ENCODE measurements around the gene SNX32.

SNX32 gene

DNA sequence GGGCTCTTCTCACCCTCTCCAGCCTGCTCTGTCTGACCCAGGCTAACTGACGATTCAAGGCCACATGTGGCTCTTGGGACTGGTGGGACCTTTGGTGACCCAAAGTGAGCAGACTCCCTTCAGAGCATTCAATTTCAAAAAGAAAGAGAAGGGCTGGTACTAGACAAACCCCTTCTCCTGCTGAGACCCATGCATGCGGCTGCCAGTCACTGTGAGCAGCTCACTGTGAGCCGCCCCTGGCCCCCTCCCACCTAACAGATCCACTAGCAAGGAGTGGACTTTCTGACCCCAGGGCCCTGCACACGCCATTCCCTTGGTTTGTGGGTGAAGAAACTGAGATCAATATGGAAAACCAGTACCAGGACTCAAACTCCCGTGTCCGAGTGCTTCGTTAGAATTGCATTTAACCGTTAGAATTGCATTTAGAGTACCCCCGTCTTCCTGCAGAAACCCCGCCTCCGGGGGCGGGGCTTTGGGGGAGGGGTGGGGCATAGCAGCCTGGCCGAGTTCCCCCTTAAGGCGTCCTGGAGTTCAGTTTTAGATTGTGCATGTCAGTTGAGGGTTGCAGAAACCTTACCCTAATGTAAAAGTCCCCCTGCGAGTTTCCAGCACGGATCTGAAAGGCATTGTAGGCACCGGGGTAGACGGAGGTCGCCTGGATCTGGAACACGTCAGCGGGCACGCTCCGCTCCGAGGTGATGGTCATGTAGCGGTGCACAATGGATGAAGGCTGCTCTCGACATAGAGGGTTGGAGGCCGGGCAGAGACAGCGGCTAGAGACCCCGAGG is 33.7 kb downstream of the SNX32 start:
- no peak for DNase-seq (ENCODE audit: low read depth)

DNA sequence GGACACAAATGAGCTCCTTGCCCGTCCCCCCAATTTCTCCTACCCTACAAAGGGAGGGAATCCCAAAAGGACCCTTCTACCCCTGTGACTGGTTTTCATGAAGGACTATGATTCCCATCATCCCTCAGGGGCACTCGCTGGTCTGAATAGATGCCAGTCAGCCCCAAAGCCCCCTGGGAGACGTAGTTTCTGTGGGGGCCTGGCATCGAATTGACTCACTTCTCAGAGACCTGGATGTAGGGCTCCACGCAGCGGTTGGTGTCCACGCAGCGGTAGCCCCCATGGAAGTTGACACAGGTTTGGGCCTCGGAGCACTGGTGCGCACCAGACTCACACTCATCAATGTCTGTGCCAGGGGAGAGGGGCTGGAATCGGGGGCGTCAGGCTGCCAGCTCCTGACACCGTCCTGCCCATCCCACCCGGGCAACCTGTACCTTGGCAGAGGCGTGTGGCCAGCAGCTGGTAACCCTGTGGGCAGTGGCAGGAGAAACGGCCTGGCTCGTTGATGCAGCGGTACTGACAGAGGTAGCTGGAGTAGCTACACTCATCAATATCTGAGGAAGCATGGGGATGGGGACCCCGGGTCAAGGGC is 34.4 kb downstream of the SNX32 start:
- DNase-seq (ENCODE audit: low read depth) = no peak

DNA sequence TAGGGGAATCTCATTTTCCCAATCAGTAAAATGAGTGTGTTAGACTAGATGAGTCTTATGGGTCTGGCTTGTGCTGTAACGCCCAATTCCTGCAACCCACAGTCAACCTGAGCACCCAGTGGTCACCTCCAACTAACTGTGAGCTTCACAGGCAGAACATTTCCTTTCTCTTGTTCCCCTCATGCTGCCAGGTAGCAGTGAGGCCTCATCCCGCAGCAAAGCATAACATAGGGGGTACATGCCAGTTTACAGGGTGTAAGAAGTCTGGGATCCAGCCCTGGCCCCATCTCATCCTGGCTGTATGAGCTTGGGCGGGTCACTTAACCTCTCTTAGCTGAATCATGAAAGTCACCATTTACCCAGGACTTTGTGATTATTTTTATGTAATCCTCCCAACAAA is 35.1 kb downstream of the SNX32 start:
- no peak for DNase-seq (ENCODE audit: low read depth)

DNA sequence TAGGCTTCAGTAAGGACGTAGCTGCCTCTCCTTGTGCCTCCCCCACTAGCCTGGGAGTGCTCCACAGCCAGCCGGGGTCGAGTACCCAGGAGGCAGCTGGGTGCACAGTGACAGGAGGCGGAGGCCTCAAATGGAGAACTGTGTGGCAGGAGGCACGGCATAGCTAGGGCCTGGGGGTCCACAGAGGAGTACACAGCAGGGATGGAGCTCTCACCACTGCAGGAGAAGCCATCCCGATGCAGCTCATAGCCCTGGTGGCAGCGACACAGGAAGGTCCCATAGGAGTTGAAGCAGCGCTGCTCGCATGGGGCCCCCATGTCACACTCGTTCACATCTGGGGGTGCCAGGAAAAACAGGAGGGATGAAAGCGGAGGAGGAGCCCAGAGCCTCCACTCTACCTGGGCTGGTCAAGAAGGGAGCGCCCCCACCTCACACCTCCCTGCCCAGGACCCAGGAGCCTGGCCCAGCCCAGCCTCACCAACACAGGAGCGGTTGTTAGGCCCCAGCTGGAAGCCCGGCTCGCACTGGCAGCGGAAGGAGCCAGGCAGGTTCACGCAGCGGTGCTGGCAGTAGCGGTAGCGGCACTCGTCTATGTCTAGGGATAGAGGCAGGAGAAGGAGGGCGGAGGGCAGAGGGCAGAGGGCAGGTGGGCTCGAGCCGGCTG is 36.0 kb downstream of the SNX32 start:
- no peak for DNase-seq (ENCODE audit: low read depth)

DNA sequence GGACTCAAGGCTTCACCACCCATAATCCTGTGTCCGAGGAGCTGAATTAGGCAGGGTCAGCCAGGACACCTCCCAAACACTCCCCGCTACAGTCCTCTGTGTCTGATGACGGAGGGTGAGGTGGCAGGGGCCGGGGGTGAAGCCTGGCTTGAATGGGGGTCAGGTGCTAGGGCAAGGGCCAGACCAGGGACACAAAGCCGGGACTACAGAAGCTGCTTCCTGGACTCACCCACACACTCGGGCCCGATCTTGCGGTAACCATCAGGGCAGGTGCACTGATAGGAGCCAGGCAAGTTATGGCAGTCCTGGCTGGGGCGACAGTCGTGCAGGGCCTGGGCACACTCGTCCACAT is 36.5 kb downstream of the SNX32 start:
- no peak for DNase-seq (ENCODE audit: low read depth)

DNA sequence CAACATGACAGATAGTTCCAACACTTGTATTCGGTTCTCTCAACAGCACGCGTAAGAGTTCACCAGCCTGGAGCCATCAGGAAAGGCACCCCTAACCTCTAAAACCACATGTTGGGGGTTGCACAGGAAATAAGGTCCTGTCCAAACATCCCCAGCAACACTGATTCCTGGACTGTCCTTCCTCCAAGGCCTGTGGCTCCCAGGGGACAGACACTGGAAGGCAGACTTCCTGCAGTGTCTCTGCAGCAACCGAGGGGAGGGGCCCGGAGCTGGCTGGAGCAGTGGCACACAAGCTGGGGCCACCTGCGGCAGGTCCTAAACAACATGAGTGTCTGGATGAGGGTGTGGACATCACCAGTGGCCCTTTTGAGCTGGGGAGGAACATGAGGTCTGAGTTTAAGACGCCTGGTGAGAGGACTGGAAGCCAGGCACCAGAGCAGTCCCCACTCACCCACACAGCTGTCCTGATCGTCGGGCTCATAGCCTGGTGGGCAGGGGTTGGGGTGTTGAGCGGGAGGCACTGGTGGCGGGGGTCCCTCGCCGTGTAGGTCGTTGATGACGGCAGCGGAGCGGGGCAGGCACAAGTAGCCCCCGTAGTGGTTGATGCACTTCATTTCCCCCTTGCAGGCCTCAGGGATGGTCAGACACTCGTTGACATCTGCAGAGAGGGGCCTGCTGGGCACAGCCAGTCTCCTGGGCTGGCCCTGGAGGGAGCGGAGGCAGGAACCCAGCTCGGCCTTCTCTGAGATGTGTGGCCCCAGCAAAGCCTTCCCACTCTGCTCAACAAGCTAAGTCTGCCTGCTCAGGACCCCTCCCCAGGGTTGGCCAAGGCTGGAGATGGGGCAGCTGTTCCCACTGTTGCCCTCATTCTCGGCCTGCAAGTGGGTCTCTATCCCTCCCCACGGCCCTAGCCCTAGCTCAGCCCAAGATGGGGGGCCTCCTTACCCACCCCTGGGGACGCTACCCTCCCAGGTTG is 37.2 kb downstream of the SNX32 start:
- DNase-seq (ENCODE audit: low read depth) = no peak

DNA sequence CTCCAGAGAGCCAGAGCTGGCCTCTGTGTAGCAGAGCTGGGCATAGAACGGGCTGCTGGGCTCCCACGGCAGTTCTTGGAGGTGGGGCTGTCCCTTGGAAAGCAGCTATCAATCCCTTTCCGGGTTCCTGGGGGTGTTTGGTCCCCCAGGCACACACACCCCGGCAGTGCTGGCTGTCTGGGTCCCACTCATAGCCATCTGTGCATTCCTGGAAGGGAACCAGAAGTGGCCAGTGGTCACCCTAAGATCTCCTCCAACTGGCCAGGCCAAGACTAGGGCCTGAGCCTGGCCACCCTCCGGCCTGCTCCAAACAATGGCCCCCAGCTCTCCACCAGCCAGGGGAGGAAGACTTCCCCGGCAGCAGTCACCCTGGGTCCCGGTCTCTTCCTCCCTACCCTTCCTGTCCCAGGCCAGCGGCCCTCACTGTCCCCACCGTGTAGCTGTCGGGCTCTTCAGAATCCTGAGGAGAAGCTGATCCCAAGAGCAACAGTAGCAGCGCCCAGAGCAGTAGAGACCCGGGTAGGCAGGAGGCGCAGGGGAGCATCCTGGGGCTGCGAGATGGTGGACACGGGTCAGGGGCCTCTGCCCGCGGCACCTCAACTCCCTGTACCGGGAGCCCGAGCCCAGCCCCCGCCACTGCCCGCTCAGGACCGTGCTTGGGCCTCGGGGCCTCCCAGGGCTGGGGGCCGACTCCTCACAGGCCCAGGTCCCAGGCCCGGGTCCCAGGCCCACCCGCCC is 38.2 kb downstream of the SNX32 start:
- no peak for DNase-seq (ENCODE audit: low read depth)

DNA sequence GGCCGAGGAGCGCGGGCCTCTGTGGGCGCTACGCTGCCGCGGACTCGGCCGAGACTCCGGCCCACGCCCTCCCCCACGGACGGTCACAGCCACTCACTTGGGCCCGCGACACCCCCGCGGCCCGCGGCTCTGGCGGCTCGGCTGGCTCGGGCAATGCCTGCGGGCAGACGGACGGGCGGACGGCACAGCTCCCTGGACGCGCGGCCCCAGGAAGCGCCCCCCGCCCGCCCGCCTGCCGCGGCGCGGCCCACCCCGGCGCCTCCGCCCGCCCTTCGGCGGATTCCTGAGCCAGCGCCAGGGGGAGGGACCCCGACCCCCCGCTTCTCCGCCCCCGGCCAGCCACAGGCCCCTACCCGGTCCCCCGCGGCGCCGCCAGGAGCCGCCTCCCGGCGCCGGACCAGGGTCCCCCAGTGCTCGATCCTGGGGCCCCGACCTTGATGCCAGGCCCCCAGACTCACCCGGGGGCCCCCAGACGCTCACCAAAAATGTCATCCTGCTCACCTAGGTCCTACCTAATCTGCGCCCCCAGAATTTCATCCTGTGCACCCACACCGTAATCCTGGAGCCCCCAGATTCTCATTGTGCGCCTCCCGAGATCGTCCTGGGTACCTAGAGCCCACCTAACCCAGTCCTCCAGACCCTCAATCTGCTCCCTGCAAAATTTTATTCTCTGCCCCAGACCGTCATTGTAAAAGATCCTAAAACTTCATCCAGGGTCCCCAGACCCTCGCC is 39.0 kb downstream of the SNX32 start, which contains the start of gene EFEMP2:
Gene EFEMP2, minus strand, starts transcription at position 215 of the 732 bp plus-strand sequence. CDS start 446 bp downstream, outside the sequence.
- no peak for DNase-seq (ENCODE audit: low read depth)

DNA sequence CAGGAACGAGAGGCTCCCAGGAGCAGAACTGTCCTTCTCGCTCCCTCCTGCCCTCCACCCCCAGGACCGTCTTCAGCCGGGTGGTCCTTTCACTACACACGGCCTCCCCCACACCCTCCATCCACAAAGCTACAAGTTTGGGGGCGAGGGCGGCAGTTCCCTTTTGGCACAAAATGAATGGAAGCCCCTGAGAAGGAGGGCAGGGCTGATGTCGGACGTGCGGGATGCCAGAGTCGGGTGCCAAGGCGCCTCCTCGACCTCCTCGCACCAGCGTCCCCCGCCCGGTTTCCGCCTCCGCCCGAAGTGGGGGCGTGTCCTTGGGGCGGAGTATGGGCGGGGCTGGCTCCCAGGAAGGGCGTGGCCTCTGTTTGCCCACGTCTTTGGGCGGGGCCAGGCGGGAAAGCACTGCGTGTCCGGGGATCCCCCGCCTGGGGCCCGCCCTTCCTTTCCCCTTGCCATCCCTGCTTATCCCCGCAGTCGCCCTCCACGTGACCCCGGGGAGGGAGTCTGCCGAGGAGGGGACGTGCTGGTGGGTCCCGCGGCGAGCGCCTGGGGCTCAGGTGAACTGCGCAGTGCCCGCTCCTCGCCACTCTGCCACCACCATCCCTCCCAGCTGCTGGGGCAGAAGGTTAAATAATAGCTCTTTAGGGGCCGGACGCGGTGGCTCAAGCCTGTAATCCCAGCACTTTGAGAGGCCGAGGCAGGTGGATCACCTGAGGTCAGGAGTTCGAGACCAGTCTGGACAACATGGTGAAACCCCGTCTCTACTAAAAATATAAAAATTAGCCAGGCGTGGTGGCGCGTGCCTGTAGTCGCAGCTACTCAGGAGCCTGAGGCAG is 39.8 kb downstream of the SNX32 start:
- peak; percentile 92 for DNase-seq (ENCODE audit: low read depth)

DNA sequence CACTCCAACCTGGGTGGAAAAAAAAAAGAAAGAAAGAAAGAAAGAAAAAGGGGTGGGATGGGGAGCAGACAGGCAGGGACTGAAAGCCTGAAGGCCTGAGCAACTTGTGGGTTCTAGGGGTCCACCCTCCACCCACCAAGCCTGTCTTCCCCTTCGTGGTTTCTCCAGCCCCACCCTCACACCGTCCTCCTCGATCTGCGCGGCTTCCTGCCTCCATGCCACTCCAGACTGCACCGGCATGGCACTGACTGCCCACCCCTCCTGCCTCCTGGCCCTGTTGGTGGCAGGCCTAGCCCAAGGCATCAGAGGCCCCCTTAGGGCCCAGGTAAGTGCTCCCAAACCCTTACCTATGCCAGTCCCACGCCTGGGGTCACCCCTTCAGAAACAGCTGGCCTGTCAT is 45.9 kb downstream of the SNX32 start, which contains the start of gene CTSW:
Gene CTSW, plus strand, starts transcription at position 221 of the 400 bp plus-strand sequence. Its CDS starts 18 bp downstream, at position 239.
- DNase-seq (ENCODE audit: low read depth) = no peak

DNA sequence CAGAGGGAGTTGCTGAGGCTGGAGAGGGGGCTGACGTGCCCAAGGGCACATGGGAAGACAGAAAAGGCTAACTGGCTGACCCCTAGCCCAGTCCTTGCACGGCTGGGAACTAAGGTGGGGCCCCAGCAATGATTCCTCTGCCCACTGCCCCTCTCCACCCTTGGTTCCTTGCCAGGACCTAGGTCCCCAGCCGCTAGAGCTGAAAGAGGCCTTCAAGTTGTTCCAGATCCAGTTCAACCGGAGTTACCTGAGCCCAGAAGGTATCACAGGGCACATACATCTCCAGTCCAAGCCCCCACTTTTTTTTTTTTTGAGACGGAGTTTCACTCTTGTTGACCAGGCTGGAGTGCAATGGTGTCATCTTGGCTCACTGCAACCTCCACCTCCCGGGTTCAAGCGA is 46.3 kb downstream of the SNX32 start:
- DNase-seq (ENCODE audit: low read depth) = no peak

DNA sequence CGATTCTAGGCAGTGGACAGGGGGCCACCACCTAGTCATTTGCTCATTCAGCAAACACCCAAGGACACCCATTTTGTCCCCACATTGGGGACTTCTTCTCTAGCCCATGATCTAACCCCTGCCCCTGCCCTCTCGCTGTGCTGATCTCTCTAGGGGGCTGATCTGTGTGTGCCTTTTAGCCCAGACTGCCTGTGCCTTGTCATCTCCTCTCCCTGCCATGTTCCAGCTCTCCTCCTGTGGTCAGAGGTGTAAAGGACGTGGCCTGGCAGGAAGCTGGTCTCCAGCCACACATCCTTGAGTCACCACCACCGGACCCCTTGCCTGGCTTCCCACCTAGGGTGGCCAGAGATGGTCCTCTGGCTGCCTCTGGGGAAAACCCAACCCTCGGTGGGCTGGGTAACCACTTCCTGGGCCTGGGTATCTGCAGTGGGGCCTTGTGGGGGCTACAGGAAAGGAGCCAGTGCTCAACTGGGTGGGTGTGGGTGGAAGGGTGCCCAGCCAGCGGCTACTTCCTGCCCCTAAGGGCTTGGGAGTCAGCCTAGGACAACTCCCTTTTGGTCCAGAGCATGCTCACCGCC is 47.2 kb downstream of the SNX32 start:
- no peak for DNase-seq (ENCODE audit: low read depth)

DNA sequence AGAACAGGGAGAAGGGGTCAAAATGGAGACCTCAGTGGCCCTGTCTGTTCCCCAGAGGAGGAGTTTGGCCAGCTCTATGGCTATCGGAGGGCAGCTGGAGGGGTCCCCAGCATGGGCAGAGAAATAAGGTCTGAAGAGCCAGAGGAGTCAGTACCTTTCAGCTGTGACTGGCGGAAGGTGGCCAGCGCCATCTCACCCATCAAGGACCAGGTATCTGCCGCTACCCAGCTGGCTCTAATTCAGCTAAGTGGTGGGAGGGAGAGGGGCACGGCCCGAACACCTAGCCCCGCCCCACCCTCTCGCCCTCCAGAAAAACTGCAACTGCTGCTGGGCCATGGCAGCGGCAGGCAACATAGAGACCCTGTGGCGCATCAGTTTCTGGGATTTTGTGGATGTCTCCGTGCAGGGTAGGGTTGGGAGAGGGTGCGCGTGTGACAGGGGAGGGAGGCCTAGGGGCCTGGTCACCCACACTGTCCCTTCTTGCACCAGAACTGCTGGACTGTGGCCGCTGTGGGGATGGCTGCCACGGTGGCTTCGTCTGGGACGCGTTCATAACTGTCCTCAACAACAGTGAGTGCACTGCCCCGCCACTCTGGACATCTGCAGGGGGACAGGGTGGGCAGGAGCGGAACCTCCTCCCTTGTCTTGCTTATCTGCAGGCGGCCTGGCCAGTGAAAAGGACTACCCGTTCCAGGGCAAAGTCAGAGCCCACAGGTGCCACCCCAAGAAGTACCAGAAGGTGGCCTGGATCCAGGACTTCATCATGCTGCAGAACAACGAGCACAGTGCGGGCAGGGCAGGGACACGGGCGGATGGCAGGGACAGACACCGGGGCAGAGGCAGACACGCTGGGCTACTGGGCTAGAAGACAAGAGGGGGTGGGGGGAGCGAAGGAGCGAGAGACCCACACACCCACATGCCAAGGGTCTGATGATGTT is 48.6 kb downstream of the SNX32 start:
- no peak for DNase-seq (ENCODE audit: low read depth)

DNA sequence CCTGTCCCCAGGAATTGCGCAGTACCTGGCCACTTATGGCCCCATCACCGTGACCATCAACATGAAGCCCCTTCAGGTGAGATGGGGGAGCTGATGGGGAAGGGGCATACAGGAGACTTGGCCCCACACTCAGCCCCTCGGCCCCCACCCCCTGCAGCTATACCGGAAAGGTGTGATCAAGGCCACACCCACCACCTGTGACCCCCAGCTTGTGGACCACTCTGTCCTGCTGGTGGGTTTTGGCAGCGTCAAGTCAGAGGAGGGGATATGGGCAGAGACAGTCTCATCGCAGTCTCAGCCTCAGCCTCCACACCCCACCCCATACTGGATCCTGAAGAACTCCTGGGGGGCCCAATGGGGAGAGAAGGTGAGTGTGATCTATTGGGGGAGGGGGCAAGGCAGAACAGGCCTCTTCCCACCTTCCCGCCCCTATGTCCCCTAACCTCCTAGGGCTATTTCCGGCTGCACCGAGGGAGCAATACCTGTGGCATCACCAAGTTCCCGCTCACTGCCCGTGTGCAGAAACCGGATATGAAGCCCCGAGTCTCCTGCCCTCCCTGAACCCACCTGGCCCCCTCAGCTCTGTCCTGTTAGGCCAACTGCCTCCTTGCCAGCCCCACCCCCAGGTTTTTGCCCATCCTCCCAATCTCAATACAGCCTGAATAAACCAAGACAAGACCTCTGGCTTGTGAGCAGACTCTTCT is 49.4 kb downstream of the SNX32 start:
- no peak for DNase-seq (ENCODE audit: low read depth)

DNA sequence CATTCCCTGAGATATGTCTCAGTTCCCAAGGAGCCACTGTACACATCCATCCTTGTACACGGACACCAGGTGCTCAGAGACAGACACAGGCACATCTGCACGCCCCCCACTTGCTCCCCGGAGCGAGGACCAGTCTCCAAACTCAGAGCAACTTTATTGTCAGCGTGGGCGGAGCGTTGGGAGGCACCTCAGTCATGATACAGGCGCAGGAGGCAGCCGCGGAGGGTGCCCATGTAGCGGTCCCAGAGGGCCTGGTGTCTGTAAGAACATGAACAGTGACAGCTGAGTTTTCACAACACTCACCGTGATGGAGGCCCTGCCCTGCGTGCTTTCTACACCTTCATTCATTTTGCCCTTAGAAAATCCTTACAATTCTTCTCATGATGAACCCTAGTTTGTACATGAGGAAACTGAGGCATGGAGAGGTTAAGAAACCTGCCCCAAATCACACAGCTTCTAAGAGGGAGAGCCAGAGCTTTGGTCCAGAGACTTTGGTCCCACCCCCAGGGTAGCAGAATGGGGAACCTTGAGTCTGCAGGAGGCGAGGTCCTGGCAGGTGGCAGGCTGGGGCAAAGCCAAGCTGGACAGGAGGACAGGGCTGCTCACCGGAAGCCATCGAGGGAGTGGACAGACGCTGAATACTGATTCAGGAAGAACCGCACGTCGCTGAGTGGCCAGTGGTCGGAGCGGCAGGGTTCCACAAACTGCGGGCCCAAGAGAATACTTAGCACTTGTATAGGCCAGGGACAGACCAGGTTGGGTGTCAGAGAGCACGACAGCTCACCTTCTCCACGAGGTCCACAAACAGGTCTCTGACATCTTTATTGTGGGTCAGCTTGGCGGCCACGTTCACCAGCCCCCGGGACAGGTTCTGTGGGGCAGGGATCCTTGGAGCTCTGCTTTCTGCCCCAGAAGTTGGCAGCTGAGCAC is 50.3 kb downstream of the SNX32 start:
- no peak for DNase-seq (ENCODE audit: low read depth)

DNA sequence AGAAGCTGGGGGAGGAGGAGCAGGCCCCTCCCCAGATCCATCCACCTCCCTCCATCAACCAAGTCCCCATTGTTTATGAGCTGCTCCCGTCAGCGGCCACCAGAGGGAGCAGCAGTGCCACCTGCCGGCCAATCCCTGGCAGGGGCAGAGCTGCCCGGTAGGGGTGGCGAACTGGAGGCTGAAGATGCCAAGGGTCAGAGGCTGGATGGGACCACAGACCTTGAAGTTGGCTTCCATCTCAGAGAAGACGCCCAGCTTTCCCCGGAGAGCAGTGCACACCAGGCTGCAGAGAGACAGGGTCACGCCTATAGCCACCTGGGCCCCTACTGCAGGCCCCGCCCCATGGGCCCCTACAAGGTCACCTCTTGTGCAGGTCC is 50.9 kb downstream of the SNX32 start:
- DNase-seq (ENCODE audit: low read depth) = peak; percentile 69
